GM12878 (cell line): ENCODE measurements around the gene EPHB1. TPM values are rescaled to one million over a fixed set of nuclear protein-coding genes. Genes with fewer than 3 reads are reported as not detected.

ENCODE experiments used
- ATAC-seq: fragments of 200-7000 bp; cut with Tn5 transposase; 3 replicates; pipeline ENCODE4 v1.9.1; 2020; ENCODE audit warnings: mild to moderate bottlenecking, moderate library complexity
- BruUV-seq: library from RNA; stranded (reverse); fragments of 400-500 nt; replicated peaks from 2 replicates; lab custom pipeline; 2021; lab: Mats Ljungman, UMichigan
- CTCF ChIA-PET: fragments of 300-600 bp; sonication (Branson Sonifier 250); formaldehyde crosslinking; extraction: SDS; loops from one replicate; lab custom pipeline; 2021; ENCODE audit warnings: inconsistent platforms; lab: Yijun Ruan, JAX
- POLR2A ChIA-PET: fragments of 350-600 bp; formaldehyde crosslinking; extraction: SDS; loops from one replicate; lab custom pipeline; 2021; ENCODE audit warnings: inconsistent platforms; lab: Charles Lee
- RAD21 ChIA-PET: fragments of 300-600 bp; sonication (Branson Sonifier 250); formaldehyde crosslinking; loops from one replicate; lab custom pipeline; 2023; ENCODE audit warnings: antibody characterized with exemption; ENCODE audit not compliant: unreplicated experiment; lab: Charles Lee
- SMC1A ChIA-PET: fragments of 300-600 bp; sonication (Branson Sonifier 250); formaldehyde crosslinking; loops from one replicate; lab custom pipeline; 2023; ENCODE audit not compliant: unreplicated experiment, uncharacterized antibody; lab: Charles Lee
- DNase-seq: peaks from one replicate; pipeline ENCODE4 v3.0.0-alpha.2; 2011; ENCODE audit warnings: low read depth, low spot score
- FAIRE-seq: peaks from 3 replicates; lab custom pipeline; 2011; peaks lifted over from hg19 to GRCh38; lab: Jason Lieb, UNC
- H2AFZ ChIP-seq: 2 replicates; pipeline ENCODE4 v1.6.0; 2011; ENCODE audit warnings: low read depth, low read length, control low read depth; ENCODE audit not compliant: control insufficient read depth
- H3K27ac ChIP-seq: 2 replicates; pipeline ENCODE4 v1.5.1; 2011; ENCODE audit warnings: control low read depth; ENCODE audit not compliant: control insufficient read depth, insufficient read depth
- H3K27me3 ChIP-seq, 2 experiments: replicated peaks in 1 of 2; 2 replicates each; pipeline versions ENCODE4 v1.6.0 to v1.6.1; 2011; ENCODE audit warnings: low read length in 1 of 2; ENCODE audit not compliant: control insufficient read depth in 2 of 2, insufficient read depth in 2 of 2
- H3K36me3 ChIP-seq, 2 experiments: 2 replicates each; pipeline ENCODE4 v1.5.1; 2011; ENCODE audit warnings: low read length in 1 of 2; ENCODE audit not compliant: control insufficient read depth in 2 of 2, insufficient read depth in 2 of 2
- H3K4me1 ChIP-seq: 2 replicates; pipeline ENCODE4 v1.6.1; 2011; ENCODE audit warnings: mild to moderate bottlenecking, low read length, moderate library complexity, mixed read lengths; ENCODE audit not compliant: control insufficient read depth, insufficient read depth
- H3K4me2 ChIP-seq: 2 replicates; pipeline ENCODE4 v1.6.0; 2011; ENCODE audit warnings: control low read depth; ENCODE audit not compliant: control insufficient read depth, insufficient read depth
- H3K4me3 ChIP-seq: fragments of 200-600 bp; sonication (generic); 2 replicates; pipeline ENCODE4 v1.5.1; 2016
- H3K79me2 ChIP-seq: 2 replicates; pipeline ENCODE4 v1.6.0; 2011; ENCODE audit warnings: low read length; ENCODE audit not compliant: control insufficient read depth, insufficient read depth
- H3K9ac ChIP-seq: 2 replicates; pipeline ENCODE4 v1.8.0; 2011; ENCODE audit warnings: low read length, control low read depth, mixed read lengths; ENCODE audit not compliant: control insufficient read depth, insufficient read depth
- H3K9me3 ChIP-seq: replicated peaks from 3 replicates; pipeline ENCODE4 v1.5.1; 2011; ENCODE audit warnings: mild to moderate bottlenecking, low read length; ENCODE audit not compliant: control insufficient read depth, insufficient read depth
- H4K20me1 ChIP-seq: 2 replicates; pipeline ENCODE4 v1.6.0; 2011; ENCODE audit not compliant: control insufficient read depth, insufficient read depth
- ESRRA ChIP-seq: IDR thresholded peaks from 2 replicates; pipeline ENCODE4 v1.6.1; 2012; ENCODE audit warnings: mild to moderate bottlenecking, low read length, improper control_type of control experiment
- GATAD2B ChIP-seq: fragments of 450-650 bp; conservative IDR thresholded peaks from 2 replicates; pipeline ENCODE4 v1.6.1; 2017; ENCODE audit warnings: low read depth, mild to moderate bottlenecking, moderate library complexity
- NR2C1 ChIP-seq: fragments of 450-650 bp; IDR thresholded peaks from 2 replicates; pipeline ENCODE4 v1.6.1; 2017; ENCODE audit warnings: antibody characterized with exemption, mild to moderate bottlenecking, moderate library complexity
- RAD51 ChIP-seq: fragments of 450-650 bp; IDR thresholded peaks from 2 replicates; pipeline ENCODE4 v1.6.1; 2016; ENCODE audit warnings: moderate library complexity, mild to moderate bottlenecking, inconsistent platforms
- RCOR1 ChIP-seq: conservative IDR thresholded peaks from 2 replicates; pipeline ENCODE4 v1.6.1; 2012; ENCODE audit warnings: low read depth, low read length, improper control_type of control experiment
- SPI1 ChIP-seq: IDR thresholded peaks from 2 replicates; pipeline ENCODE4 v1.6.1; 2011; ENCODE audit warnings: low read depth, mild to moderate bottlenecking, low read length, moderate library complexity, borderline replicate concordance; ENCODE audit not compliant: insufficient read depth
- ZNF274 ChIP-seq: IDR thresholded peaks from one replicate; pipeline ENCODE4 v1.8.0; 2011; ENCODE audit not compliant: insufficient read length, insufficient read depth
- ZNF384 ChIP-seq: IDR thresholded peaks from 2 replicates; pipeline ENCODE4 v1.6.1; 2012; ENCODE audit warnings: low read depth, mild to moderate bottlenecking, low read length, improper control_type of control experiment, borderline replicate concordance
- WGBS: methylation state at CpG from one replicate; pipeline ENCODE4 v1.1.6; 2016; ENCODE audit warnings: low lambda C conversion rate; ENCODE audit not compliant: insufficient replicate concordance, insufficient coverage; ENCODE audit errors: missing lambda C conversion rate; 5-methylcytosine and 5-hydroxymethylcytosine counted together
- in situ Hi-C: fragments of 300-500 bp; cut with MboI; formaldehyde crosslinking; loops from 9 replicates; pipeline ENCODE4 v1.14.3; 2018; ENCODE audit warnings: mixed read lengths
- intact Hi-C: fragments of 100-400 bp; cut with micrococcal nuclease; formaldehyde crosslinking; loops from one replicate; pipeline ENCODE4 v1.14.2; 2022; ENCODE audit not compliant: unreplicated experiment
- polyA plus RNA-seq, 11 experiments: library from polyadenylated mRNA; depleted of rRNA in 4 of 11; unstranded in 6 of 11; stranded (reverse) in 5 of 11; fragments of >200 nt; fragmentation: Nextera tagmentation in 4 of 11; fragmentation: Illumina TruSeq in 1 of 11; extraction: Ambion mirVana in 4 of 11; extraction: Trizol in 1 of 11; gene quantifications; 1 replicate in 1 of 11; 2 replicates in 10 of 11; pipeline versions ENCODE4 v1.2.1 to v1.2.3, GENCODE V29; 2011 to 2016; ENCODE audit warnings: inconsistent platforms in 2 of 11, missing spikeins in 2 of 11, low read depth in 1 of 11
- total RNA-seq, 4 experiments: library from RNA; depleted of rRNA in 3 of 4; stranded (reverse); fragments of >200 nt in 3 of 4; fragmentation: Illumina TruSeq in 1 of 4; extraction: Trizol in 1 of 4; gene quantifications; 2 replicates each; pipeline versions ENCODE4 v1.2.1 to v1.2.3, GENCODE V29; 2013 to 2021
- TF ChIP-seq, protein P1 (sequence below): fragments of 450-650 bp; IDR thresholded peaks from 2 replicates; pipeline ENCODE4 v1.6.1; 2016; ENCODE audit warnings: mild to moderate bottlenecking
- TF ChIP-seq, protein P2 (sequence below): IDR thresholded peaks from 2 replicates; pipeline ENCODE4 v1.6.1; 2012; ENCODE audit warnings: mild to moderate bottlenecking, low read depth, low read length

Gene EPHB1
- total and polyA plus RNA-seq, 10 of the 15 experiments (the other 5 are each of a cell fraction or from before 2014, with no cell fraction given): 0.33 to 23.8 (median 1.2) TPM

DNA sequence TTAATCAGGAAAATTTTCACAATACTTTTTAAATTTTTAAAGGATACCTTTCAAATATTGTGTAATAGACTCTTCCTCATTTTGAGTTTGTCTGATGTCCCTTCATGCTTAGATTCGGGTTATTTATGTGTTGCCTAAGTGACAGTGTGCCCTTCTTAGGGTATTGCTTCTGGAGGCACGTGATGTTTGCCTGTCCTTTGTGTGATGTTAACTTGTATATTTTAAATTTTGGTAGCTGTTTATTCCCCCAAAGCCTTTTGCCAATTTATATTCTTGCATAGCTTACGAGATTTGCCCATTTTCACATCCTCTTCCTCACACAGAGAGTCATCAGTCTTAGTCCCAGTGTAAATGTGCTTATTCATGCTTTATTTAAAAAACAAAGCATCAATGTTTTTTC is 433.1 kb downstream of the EPHB1 start:
- H3K4me2 ChIP-seq: no peak overlapping the region
- no TSS peak for BruUV-seq
- no peak for DNase-seq
- H3K9me3 ChIP-seq: peaks cover 1% of the 10 kb centered on the region; the same call in 1 of the 3 replicates
- ChIA-PET POLR2A (interaction anchor here (0.6 kb wide), 2 partner anchors 9 to 11 kb away, joined by 3 read pairs; no protein-coding TSS in a partner anchor), RAD21 (interaction anchor here (0.7 to 1.7 kb wide), 2 partner anchors 12 to 29 kb away, joined by 3 to 7 read pairs; no protein-coding TSS in a partner anchor), SMC1A (interaction anchor here (1.4 to 1.7 kb wide), 4 partner anchors 7 to 31 kb away, joined by 3 to 5 read pairs (median 3); no protein-coding TSS in a partner anchor), CTCF (interaction anchor here (1.5 to 2.6 kb wide), 3 partner anchors 9 to 433 kb away, joined by 6 to 10 read pairs (median 6); partner anchors contain the start of gene EPHB1)
- in situ Hi-C loops: no loop called here
- H3K79me2 ChIP-seq: no peaks in the 10 kb centered on the region
- peaks cover 20% of the 10 kb centered on the region for H3K4me1 ChIP-seq
- no peak overlapping the region for H2AFZ ChIP-seq
- H3K9ac ChIP-seq: no peak overlapping the region
- intact Hi-C loops: no loop called here
- no peak for ATAC-seq
- H4K20me1 ChIP-seq: no peaks in the 10 kb centered on the region
- no peaks in the 10 kb centered on the region for H3K27me3 ChIP-seq
- H3K4me3 ChIP-seq: no peak overlapping the region
- 18% methylated on average over 3 of the region's 3 CpGs for WGBS
- FAIRE-seq: no peak
- H3K36me3 ChIP-seq: no peaks in the 10 kb centered on the region; a peak in 1 of 4 replicates
- no peak overlapping the region for H3K27ac ChIP-seq
- TF ChIP-seq SPI1 (peak; percentile 14; the same call in 1 of the 2 replicates), ESRRA (no peak)
- TF ChIP-seq, all 136 proteins: peak for 1

DNA sequence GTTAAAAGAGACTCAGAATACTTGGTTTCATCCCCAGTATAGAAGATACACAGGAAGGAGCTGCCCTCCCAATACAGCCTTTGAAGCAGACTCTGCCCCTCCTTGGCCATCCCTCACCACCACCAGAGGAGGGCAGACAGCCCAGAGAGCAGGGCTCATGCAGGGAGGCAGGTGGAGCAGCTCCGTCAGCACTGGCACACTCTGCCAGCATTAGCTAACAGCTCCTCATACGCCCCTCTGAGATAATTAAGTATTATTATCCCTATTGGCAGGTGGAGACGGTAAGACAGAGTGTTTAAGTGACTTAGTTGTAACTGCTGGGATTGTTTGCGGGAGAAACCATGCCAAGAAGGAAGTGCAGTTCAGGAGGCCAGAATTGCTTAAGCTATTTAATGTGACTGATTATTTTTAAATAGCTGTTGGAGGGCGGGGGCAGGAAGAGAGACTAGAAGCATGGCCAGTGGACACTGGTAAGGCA is 434.0 kb downstream of the EPHB1 start:
- H3K9ac ChIP-seq: no peak overlapping the region
- DNase-seq (no peak), FAIRE-seq (no peak), ATAC-seq (no peak)
- ChIA-PET POLR2A (no interaction called here), RAD21 (interaction anchor here (0.7 to 1.3 kb wide), 3 partner anchors 10 to 434 kb away, joined by 3 to 8 read pairs (median 4); partner anchors contain the start of gene EPHB1), CTCF (interaction anchor here (0.6 to 2.6 kb wide), 4 partner anchors 8 to 434 kb away, joined by 3 to 10 read pairs (median 6); partner anchors contain the start of gene EPHB1), SMC1A (interaction anchor here (0.9 to 1.5 kb wide), 4 partner anchors 8 to 323 kb away, joined by 3 to 5 read pairs (median 3); no protein-coding TSS in a partner anchor)
- H3K27ac ChIP-seq: no peak overlapping the region
- no peaks in the 10 kb centered on the region; a peak in 2 of 4 replicates for H3K36me3 ChIP-seq
- in situ Hi-C loops (no loop called here), intact Hi-C loops (no loop called here)
- H3K4me1 ChIP-seq: peaks cover 20% of the 10 kb centered on the region
- no peak overlapping the region for H3K4me2 ChIP-seq
- no peak overlapping the region for H3K4me3 ChIP-seq
- no peak overlapping the region for H2AFZ ChIP-seq
- no peaks in the 10 kb centered on the region for H3K79me2 ChIP-seq
- no peaks in the 10 kb centered on the region for H4K20me1 ChIP-seq
- H3K27me3 ChIP-seq: no peaks in the 10 kb centered on the region
- H3K9me3 ChIP-seq: peaks cover 7% of the 10 kb centered on the region; the same call in 1 of the 3 replicates
- BruUV-seq: no TSS peak
- WGBS: 26% methylated on average over 5 of the region's 5 CpGs
- TF ChIP-seq RCOR1: no peak
- no peak for TF ChIP-seq ZNF384
- TF ChIP-seq, protein P1, sequence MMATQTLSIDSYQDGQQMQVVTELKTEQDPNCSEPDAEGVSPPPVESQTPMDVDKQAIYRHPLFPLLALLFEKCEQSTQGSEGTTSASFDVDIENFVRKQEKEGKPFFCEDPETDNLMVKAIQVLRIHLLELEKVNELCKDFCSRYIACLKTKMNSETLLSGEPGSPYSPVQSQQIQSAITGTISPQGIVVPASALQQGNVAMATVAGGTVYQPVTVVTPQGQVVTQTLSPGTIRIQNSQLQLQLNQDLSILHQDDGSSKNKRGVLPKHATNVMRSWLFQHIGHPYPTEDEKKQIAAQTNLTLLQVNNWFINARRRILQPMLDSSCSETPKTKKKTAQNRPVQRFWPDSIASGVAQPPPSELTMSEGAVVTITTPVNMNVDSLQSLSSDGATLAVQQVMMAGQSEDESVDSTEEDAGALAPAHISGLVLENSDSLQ: no peak
- TF ChIP-seq GATAD2B: no peak
- no peak for TF ChIP-seq NR2C1
- TF ChIP-seq ZNF274: no peak
- TF ChIP-seq, protein P2, sequence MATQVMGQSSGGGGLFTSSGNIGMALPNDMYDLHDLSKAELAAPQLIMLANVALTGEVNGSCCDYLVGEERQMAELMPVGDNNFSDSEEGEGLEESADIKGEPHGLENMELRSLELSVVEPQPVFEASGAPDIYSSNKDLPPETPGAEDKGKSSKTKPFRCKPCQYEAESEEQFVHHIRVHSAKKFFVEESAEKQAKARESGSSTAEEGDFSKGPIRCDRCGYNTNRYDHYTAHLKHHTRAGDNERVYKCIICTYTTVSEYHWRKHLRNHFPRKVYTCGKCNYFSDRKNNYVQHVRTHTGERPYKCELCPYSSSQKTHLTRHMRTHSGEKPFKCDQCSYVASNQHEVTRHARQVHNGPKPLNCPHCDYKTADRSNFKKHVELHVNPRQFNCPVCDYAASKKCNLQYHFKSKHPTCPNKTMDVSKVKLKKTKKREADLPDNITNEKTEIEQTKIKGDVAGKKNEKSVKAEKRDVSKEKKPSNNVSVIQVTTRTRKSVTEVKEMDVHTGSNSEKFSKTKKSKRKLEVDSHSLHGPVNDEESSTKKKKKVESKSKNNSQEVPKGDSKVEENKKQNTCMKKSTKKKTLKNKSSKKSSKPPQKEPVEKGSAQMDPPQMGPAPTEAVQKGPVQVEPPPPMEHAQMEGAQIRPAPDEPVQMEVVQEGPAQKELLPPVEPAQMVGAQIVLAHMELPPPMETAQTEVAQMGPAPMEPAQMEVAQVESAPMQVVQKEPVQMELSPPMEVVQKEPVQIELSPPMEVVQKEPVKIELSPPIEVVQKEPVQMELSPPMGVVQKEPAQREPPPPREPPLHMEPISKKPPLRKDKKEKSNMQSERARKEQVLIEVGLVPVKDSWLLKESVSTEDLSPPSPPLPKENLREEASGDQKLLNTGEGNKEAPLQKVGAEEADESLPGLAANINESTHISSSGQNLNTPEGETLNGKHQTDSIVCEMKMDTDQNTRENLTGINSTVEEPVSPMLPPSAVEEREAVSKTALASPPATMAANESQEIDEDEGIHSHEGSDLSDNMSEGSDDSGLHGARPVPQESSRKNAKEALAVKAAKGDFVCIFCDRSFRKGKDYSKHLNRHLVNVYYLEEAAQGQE: no peak
- no peak for TF ChIP-seq RAD51
